Measurements from ENCODE around the gene ERCC6L2.

ERCC6L2 gene

GRCh38 chr9:95862343-95862742 is 13.1 kb upstream of the ERCC6L2 start:
- no peak for DNase-seq (ENCODE audit: low read depth)

GRCh38 chr9:95864852-95865580 is 10.5 kb upstream of the ERCC6L2 start:
- DNase-seq (ENCODE audit: low read depth), result no peak

- no peak for DNase-seq (ENCODE audit: low read depth)
These were observed 5.1 kb upstream of the ERCC6L2 start for GRCh38 chr9:95870352-95870751.

- no peak for DNase-seq (ENCODE audit: low read depth)
These were observed 4.6 kb upstream of the ERCC6L2 start for GRCh38 chr9:95870906-95871305.

- no peak for DNase-seq (ENCODE audit: low read depth)
These were observed 1.0 kb upstream of the ERCC6L2 start for GRCh38 chr9:95874303-95874988.

- DNase-seq (ENCODE audit: low read depth), result no peak
These were observed 544 bp upstream of the ERCC6L2 start for GRCh38 chr9:95874989-95875304.

- DNase-seq (ENCODE audit: low read depth), result no peak
These were observed 600 bp downstream of the ERCC6L2 start for GRCh38 chr9:95876138-95876444.

- no peak for DNase-seq (ENCODE audit: low read depth)
These were observed 1.1 kb downstream of the ERCC6L2 start for GRCh38 chr9:95876595-95876994.

GRCh38 chr9:95877984-95878383 is 2.5 kb downstream of the ERCC6L2 start:
- no peak for DNase-seq (ENCODE audit: low read depth)

GRCh38 chr9:95879591-95879990 is 4.1 kb downstream of the ERCC6L2 start:
- DNase-seq (ENCODE audit: low read depth), result no peak

- no peak for DNase-seq (ENCODE audit: low read depth)
These were observed 4.7 kb downstream of the ERCC6L2 start for GRCh38 chr9:95880021-95880690.

GRCh38 chr9:95887926-95888497 is 12.5 kb downstream of the ERCC6L2 start:
- no peak for DNase-seq (ENCODE audit: low read depth)

- no peak for DNase-seq (ENCODE audit: low read depth)
These were observed 15.1 kb downstream of the ERCC6L2 start for GRCh38 chr9:95890594-95890993.

- no peak for DNase-seq (ENCODE audit: low read depth)
These were observed 15.7 kb downstream of the ERCC6L2 start for GRCh38 chr9:95891067-95891671.

GRCh38 chr9:95892690-95893089 is 17.2 kb downstream of the ERCC6L2 start:
- no peak for DNase-seq (ENCODE audit: low read depth)

GRCh38 chr9:95896580-95896979 is 21.1 kb downstream of the ERCC6L2 start:
- no peak for DNase-seq (ENCODE audit: low read depth)

- no peak for DNase-seq (ENCODE audit: low read depth)
These were observed 26.0 kb downstream of the ERCC6L2 start for GRCh38 chr9:95901506-95901905.

- no peak for DNase-seq (ENCODE audit: low read depth)
These were observed 27.9 kb downstream of the ERCC6L2 start for GRCh38 chr9:95903398-95903797.

- no peak for DNase-seq (ENCODE audit: low read depth)
These were observed 32.3 kb downstream of the ERCC6L2 start for GRCh38 chr9:95907794-95908193.

GRCh38 chr9:95910023-95910707 is 34.7 kb downstream of the ERCC6L2 start:
- DNase-seq (ENCODE audit: low read depth), result no peak

- DNase-seq (ENCODE audit: low read depth), result no peak
These were observed 35.4 kb downstream of the ERCC6L2 start for GRCh38 chr9:95910770-95911340.

- no peak for DNase-seq (ENCODE audit: low read depth)
These were observed 37.3 kb downstream of the ERCC6L2 start for GRCh38 chr9:95912773-95913172.
